Mucosa of descending colon (tissue), 3 donors: ENCODE measurements around the gene MMEL1. TPM values are rescaled to one million over a fixed set of nuclear protein-coding genes. Genes with fewer than 3 reads are reported as not detected.

Experiments used
- ATAC-seq: fragments of 200-7000 bp; cut with Tn5 transposase; one replicate; pipeline ENCODE4 v1.9.1; 2020; ENCODE audit warnings: mild to moderate bottlenecking, moderate library complexity
- DNase-seq, 3 donors: peaks; one replicate each; pipeline ENCODE4 v3.0.0-alpha.2; 2020
- H3K36me3 ChIP-seq: fragments of 200-600 bp; one replicate; pipeline ENCODE4 v1.8.0; 2021; ENCODE audit warnings: low read depth, mild to moderate bottlenecking
- H3K4me1 ChIP-seq: fragments of 200-600 bp; one replicate; pipeline ENCODE4 v1.8.0; 2021; ENCODE audit warnings: low read depth, mild to moderate bottlenecking
- H3K4me3 ChIP-seq: fragments of 200-600 bp; one replicate; pipeline ENCODE4 v1.8.0; 2021; ENCODE audit warnings: mild to moderate bottlenecking
- H3K9me3 ChIP-seq: fragments of 200-600 bp; one replicate; pipeline ENCODE4 v1.8.0; 2021; ENCODE audit warnings: mild to moderate bottlenecking
- intact Hi-C, 2 donors: fragments of 100-400 bp; cut with DNase I in 1 of 2; cut with micrococcal nuclease in 1 of 2; formaldehyde crosslinking; loops; one replicate each; pipeline versions ENCODE4 v1.11.0 to v1.11.1; 2022; cut with DNase I, micrococcal nuclease
- total RNA-seq, 3 donors: library from RNA; stranded (reverse); fragmentation: NEBNext Ultra II Directional in 2 of 3; extraction: Animal tissue kit (Norgen Biotek cat#: 25700) in 2 of 3; gene quantifications; one replicate each; pipeline versions ENCODE4 v1.2.1 to v1.2.4, GENCODE V29; 2021 to 2023
- TF ChIP-seq, protein P1 (sequence below): fragments of 200-600 bp; IDR thresholded peaks from one replicate; pipeline ENCODE4 v1.8.0; 2022; ENCODE audit warnings: antibody characterized with exemption, mild to moderate bottlenecking
- donor health status: DM: no; HTN: no; CAD: no; lungs with moderate emphysema.
- donor health status: DM: no; HTN: no; CAD: no.
- donor health status: DM: no; HTN: yes; CAD: no.

MMEL1 gene
- total RNA-seq, 3 donors from 2014 or later: 4.2 to 10.9 (median 9.4) TPM

DNA sequence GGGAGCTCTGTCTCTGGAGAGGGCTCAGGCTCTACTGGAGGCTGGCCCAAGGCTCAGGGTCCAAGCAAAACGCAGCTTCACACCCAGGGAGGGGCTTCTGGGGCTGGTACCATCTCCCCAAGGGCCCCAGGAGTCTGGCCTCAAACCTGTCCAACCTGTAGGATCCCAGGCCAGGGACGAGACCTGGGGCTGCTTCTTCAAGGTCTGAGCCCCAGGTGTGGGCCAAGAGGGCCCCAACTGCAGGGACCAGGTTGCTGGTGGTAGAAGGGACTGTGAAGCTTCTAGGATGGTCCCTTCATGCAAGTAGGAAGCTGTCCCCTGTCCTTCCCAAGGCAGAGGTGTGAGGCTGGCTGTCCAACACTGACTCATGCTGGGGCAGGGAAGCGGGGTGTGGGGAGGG lies 7.8 kb upstream of the MMEL1 start:
- Histone ChIP-seq H3K4me3 (no peak overlapping the region), H3K4me1 (peaks cover 14% of the 10 kb centered on the region), H3K9me3 (peaks cover 8% of the 10 kb centered on the region), H3K36me3 (no peaks in the 10 kb centered on the region)
- DNase-seq (no peak), ATAC-seq (no peak)
- TF ChIP-seq, protein P1, sequence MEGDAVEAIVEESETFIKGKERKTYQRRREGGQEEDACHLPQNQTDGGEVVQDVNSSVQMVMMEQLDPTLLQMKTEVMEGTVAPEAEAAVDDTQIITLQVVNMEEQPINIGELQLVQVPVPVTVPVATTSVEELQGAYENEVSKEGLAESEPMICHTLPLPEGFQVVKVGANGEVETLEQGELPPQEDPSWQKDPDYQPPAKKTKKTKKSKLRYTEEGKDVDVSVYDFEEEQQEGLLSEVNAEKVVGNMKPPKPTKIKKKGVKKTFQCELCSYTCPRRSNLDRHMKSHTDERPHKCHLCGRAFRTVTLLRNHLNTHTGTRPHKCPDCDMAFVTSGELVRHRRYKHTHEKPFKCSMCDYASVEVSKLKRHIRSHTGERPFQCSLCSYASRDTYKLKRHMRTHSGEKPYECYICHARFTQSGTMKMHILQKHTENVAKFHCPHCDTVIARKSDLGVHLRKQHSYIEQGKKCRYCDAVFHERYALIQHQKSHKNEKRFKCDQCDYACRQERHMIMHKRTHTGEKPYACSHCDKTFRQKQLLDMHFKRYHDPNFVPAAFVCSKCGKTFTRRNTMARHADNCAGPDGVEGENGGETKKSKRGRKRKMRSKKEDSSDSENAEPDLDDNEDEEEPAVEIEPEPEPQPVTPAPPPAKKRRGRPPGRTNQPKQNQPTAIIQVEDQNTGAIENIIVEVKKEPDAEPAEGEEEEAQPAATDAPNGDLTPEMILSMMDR: no peak
- intact Hi-C loops: no loop called here

DNA sequence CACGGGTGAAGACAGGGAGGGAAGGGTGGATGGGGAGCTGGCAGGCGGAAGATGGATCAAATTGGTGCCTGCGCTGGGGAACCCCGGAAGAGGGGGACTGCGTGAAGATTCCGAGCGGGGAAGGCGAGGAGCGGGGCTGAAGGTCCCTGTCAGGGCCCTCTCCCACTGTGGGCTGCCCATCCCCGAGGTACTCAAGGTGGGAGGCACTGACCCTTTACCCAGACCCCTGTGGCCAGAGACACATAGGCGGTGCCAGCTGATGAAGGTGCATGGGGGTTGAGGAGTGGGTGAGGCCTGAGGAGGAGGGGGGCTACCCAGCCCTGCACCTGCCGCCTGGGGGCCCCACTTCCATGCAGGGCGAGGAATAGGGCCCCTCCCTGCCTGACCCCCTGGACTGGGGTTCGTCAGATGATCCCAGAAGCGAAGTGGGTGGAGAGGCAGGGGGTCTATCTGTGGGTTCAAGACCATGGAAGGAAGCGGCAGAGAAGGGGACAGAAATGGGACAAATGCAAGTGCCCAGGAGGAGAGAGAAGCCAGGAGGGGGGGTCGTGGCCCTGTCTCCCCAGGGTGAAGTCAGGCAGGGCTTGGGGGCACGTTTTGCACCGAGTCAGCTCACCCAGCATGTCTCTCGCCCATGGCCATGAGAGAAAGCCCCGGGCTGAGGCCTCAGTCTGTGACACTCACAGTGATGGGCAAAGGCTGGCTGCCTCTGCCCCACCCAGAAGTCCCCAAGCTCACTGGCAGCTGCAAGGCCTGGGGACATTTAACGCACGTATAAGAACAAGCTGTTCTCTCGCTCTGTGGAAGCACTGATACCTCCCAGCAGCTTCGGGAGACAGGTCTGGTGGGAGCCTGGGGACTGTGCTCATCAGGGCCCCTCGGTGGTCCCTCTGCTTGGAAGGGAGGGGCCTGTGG lies 7.0 kb upstream of the MMEL1 start:
- intact Hi-C loops: no loop called here
- H3K4me3 ChIP-seq: no peak overlapping the region
- peaks cover 14% of the 10 kb centered on the region for H3K4me1 ChIP-seq
- ATAC-seq (no peak), DNase-seq (no peak)
- TF ChIP-seq, protein P1: no peak
- H3K36me3 ChIP-seq: no peaks in the 10 kb centered on the region
- peaks cover 8% of the 10 kb centered on the region for H3K9me3 ChIP-seq

DNA sequence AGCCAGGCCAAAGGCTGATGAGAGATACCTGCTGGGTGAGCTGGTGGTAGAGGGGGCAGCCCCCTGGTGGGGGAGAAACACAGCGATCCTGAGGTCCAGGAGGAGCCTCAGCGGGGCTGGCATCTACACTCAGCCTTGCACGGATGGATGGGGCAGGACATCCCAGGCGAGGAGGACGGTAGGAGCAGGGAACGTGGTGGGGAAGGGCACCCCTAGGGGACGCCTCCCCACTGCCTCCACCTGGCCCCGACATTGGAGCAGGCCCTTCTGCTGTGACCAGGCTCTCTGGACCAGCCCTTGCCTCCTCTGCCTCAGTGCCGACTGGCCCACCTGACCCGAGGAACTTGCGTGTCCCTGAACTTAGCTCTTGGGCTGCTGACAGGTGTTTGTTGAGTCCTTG lies 6.4 kb upstream of the MMEL1 start:
- ATAC-seq (no peak), DNase-seq (no peak)
- Histone ChIP-seq H3K36me3 (no peaks in the 10 kb centered on the region), H3K4me3 (no peak overlapping the region), H3K9me3 (peaks cover 8% of the 10 kb centered on the region), H3K4me1 (peaks cover 14% of the 10 kb centered on the region)
- intact Hi-C loops: no loop called here
- TF ChIP-seq, protein P1: no peak

DNA sequence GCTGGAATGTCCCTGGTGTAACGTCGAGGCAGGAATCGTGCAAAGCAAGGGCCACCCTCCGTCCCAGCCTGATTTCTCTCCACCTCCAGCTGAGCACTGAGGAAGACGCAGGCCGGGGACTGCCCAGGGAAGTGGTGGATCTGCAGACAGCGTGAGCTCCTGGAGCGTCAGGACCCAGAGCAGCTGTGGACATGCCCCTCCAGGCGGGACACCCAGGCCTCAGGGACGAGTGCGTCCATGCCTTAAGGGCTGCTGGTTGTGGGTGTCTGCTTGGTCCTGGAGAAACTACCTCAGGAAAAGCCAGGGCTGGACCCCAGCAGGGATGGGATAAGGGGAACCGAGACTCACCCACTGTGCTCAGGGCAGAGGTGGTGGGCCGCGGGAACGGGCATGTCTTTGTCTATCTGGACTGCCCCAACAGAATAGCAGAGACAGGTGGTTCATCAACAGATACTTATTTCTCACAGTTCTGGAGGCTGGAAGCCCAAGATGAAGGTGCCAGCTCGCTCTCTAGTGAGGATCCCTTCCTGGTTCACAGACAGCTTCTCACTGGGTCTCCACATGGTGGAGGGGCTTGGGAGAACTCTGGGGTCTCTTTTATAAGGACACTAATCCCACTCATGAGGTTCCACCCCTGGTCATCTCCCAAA lies 5.8 kb upstream of the MMEL1 start:
- no peak for DNase-seq
- intact Hi-C loops: no loop called here
- TF ChIP-seq, protein P1: no peak

DNA sequence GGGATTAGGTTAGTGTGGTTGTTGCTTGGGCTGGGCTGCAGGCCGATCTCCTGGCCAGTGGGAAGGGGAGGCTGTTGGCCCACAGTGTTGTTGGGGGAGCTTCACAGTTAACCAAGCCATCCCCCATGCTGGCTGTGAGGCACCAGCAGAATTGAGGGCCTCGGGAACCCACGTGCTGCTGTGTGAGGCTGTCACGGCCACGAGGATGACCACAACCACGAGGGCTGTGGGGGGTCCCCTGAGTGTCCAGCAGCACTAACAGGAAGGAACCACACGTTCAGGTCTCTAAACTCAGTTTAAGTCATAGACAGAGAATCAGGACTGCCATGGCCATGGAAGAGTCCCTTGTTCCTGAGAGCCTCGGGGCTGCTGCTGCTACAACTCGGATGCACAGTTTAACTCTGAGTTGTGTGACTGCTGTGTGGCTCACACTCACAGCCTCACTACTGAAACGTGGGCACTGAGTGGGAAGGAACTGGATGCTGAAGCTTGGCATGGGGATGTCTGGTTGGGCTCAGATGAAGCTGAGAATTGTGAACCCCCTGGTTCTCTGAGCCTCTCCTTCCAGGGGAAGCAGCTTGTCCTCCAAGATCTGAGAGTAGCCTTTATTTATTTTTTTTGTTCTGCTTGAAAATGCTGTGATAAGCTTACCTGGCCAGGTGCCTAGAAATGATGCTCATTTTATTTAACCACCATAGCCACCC lies 4.8 kb upstream of the MMEL1 start:
- intact Hi-C loops: no loop called here
- peaks cover 12% of the 10 kb centered on the region for H3K4me1 ChIP-seq
- ATAC-seq (no peak), DNase-seq (no peak)
- H3K9me3 ChIP-seq: peaks cover 8% of the 10 kb centered on the region
- TF ChIP-seq, protein P1: no peak
- no peaks in the 10 kb centered on the region for H3K36me3 ChIP-seq
- no peak overlapping the region for H3K4me3 ChIP-seq

More for the DNA sequence above, 5.8 kb upstream of the MMEL1 start:
- Histone ChIP-seq H3K9me3 (peaks cover 8% of the 10 kb centered on the region), H3K4me1 (peaks cover 14% of the 10 kb centered on the region), H3K36me3 (no peaks in the 10 kb centered on the region), H3K4me3 (no peak overlapping the region)
- ATAC-seq: no peak
